Measurements from ENCODE around the gene PAMR1.

PAMR1 gene

GRCh38 chr11:35398881-35399280, 126.5 kb downstream of the PAMR1 start:
- DNase-seq (ENCODE audit: low spot score): no peak

GRCh38 chr11:35394941-35395340, 130.5 kb downstream of the PAMR1 start:
- no peak for DNase-seq (ENCODE audit: low spot score)

- no peak for DNase-seq (ENCODE audit: low spot score)
These were observed 132.3 kb downstream of the PAMR1 start for GRCh38 chr11:35393098-35393497.

- peak; percentile 51 for DNase-seq (ENCODE audit: low spot score)
These were observed 133.3 kb downstream of the PAMR1 start for GRCh38 chr11:35391922-35392688.

- no peak for DNase-seq (ENCODE audit: low spot score)
These were observed 134.4 kb downstream of the PAMR1 start for GRCh38 chr11:35390737-35391682.

- no peak for DNase-seq (ENCODE audit: low spot score)
These were observed 135.4 kb downstream of the PAMR1 start for GRCh38 chr11:35389897-35390465.

GRCh38 chr11:35389112-35389511, 136.3 kb downstream of the PAMR1 start:
- no peak for DNase-seq (ENCODE audit: low spot score)

- no peak for DNase-seq (ENCODE audit: low spot score)
These were observed 137.4 kb downstream of the PAMR1 start for GRCh38 chr11:35388061-35388460.

- DNase-seq (ENCODE audit: low spot score): no peak
These were observed 138.1 kb downstream of the PAMR1 start for GRCh38 chr11:35387111-35387982.

- DNase-seq (ENCODE audit: low spot score): no peak
These were observed 141.5 kb downstream of the PAMR1 start for GRCh38 chr11:35383953-35384352.
